Measurements from ENCODE around the gene ZFAND2B. TPM values are rescaled to one million over a fixed set of nuclear protein-coding genes. Genes with fewer than 3 reads are reported as not detected.
A peak's percentile ranks its signal among the peaks of the same experiment; 100 is the strongest.

Gene ZFAND2B
- total RNA-seq, 1 experiment from 2014 or later = 61.0 TPM

- ChIA-PET POLR2A (interaction anchor here (6.3 kb wide), 1 partner anchor 14 kb away, joined by 127 read pairs; the partner anchor contains the start of genes ANKZF1 and ATG9A), CTCF (interaction anchor here (5.2 kb wide), 1 partner anchor 80 kb away, joined by 24 read pairs; no protein-coding TSS in a partner anchor)
- H3K36me3 Mint-ChIP-seq (ENCODE audit: insufficient read depth, unreplicated experiment) = peaks cover 54% of the 10 kb centered on the region
- no peak overlapping the region for H3K4me3 Mint-ChIP-seq (ENCODE audit: unreplicated experiment)
- intact Hi-C loops (cut with micrococcal nuclease) = no loop called here
- H3K9me3 Mint-ChIP-seq (ENCODE audit: unreplicated experiment) = no peaks in the 10 kb centered on the region
- H3K27ac Mint-ChIP-seq (ENCODE audit: low read depth, unreplicated experiment) = no peak overlapping the region
- H3K4me1 Mint-ChIP-seq (ENCODE audit: insufficient read depth, unreplicated experiment) = no peaks in the 10 kb centered on the region
- no TSS peak for BruUV-seq (replicated peaks)
- DNase-seq (ENCODE audit: unreplicated experiment) = no peak
- no peak for TF ChIP-seq CTCF (IDR thresholded peaks at IDR 0.05; ENCODE audit: unreplicated experiment)
- no peaks in the 10 kb centered on the region for H3K27me3 Mint-ChIP-seq (ENCODE audit: insufficient read depth, unreplicated experiment)
These were observed 8.2 kb downstream of the ZFAND2B start for GRCh38 chr2:219214786-219215185.

- no peak overlapping the region for H3K27ac Mint-ChIP-seq (ENCODE audit: low read depth, unreplicated experiment)
- no peaks in the 10 kb centered on the region for H3K9me3 Mint-ChIP-seq (ENCODE audit: unreplicated experiment)
- TF ChIP-seq CTCF (IDR thresholded peaks at IDR 0.05; ENCODE audit: unreplicated experiment) = no peak
- ChIA-PET POLR2A (interaction anchor here (2.4 to 6.3 kb wide), 4 partner anchors 9 to 36 kb away, joined by 18 to 127 read pairs (median 62); partner anchors contain the start of genes ANKZF1, ATG9A, GLB1L and STK16), CTCF (interaction anchor here (0.6 to 5.2 kb wide), 6 partner anchors 10 to 79 kb away, joined by 3 to 24 read pairs (median 4); no protein-coding TSS in a partner anchor)
- H3K27me3 Mint-ChIP-seq (ENCODE audit: insufficient read depth, unreplicated experiment) = no peaks in the 10 kb centered on the region
- no peaks in the 10 kb centered on the region for H3K4me1 Mint-ChIP-seq (ENCODE audit: insufficient read depth, unreplicated experiment)
- H3K36me3 Mint-ChIP-seq (ENCODE audit: insufficient read depth, unreplicated experiment) = peaks cover 42% of the 10 kb centered on the region
- intact Hi-C loops (cut with micrococcal nuclease) = no loop called here
- no TSS peak for BruUV-seq (replicated peaks)
- DNase-seq (ENCODE audit: unreplicated experiment) = no peak
- H3K4me3 Mint-ChIP-seq (ENCODE audit: unreplicated experiment) = no peak overlapping the region
These were observed 9.4 kb downstream of the ZFAND2B start for GRCh38 chr2:219215871-219216534.

DNA sequence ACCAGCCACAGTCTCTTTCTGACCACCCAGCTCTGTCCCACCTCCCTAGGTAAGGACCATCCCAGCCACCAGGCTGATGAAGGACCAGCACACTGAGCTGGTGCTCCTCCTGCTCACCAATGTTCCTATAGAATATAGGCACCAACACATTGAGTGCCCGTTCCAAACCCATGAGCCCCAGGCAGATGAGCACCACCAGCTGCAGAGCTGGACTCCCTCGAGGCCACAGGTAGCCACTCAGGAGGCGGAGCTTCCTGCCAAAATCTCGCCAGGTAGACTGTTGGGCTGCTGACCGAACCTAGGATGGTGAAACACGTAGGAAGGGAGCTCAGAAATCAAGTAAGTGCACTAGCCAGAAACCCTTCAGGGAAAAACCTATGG, 9.9 kb downstream of the ZFAND2B start:
- Mint-ChIP-seq H3K36me3 (ENCODE audit: insufficient read depth, unreplicated experiment) (peaks cover 37% of the 10 kb centered on the region), H3K4me3 (ENCODE audit: unreplicated experiment) (peak overlapping the region; percentile 48), H3K27me3 (ENCODE audit: insufficient read depth, unreplicated experiment) (no peaks in the 10 kb centered on the region), H3K4me1 (ENCODE audit: insufficient read depth, unreplicated experiment) (no peaks in the 10 kb centered on the region), H3K27ac (ENCODE audit: low read depth, unreplicated experiment) (peak overlapping the region; percentile 83), H3K9me3 (ENCODE audit: unreplicated experiment) (no peaks in the 10 kb centered on the region)
- TF ChIP-seq CTCF (IDR thresholded peaks at IDR 0.05; ENCODE audit: unreplicated experiment) = no peak
- POLR2A ChIA-PET = interaction anchor here (2.4 to 6.3 kb wide), 5 partner anchors 9 to 40 kb away, joined by 18 to 127 read pairs (median 60); partner anchors contain the start of genes ANKZF1, ATG9A, CNPPD1 and GLB1L
- CTCF ChIA-PET = interaction anchor here (0.6 to 5.2 kb wide), 7 partner anchors 10 to 84 kb away, joined by 3 to 24 read pairs (median 5); no protein-coding TSS in a partner anchor
- BruUV-seq (replicated peaks) = no TSS peak
- intact Hi-C loops (cut with micrococcal nuclease) = no loop called here
- no peak for DNase-seq (ENCODE audit: unreplicated experiment)

DNA sequence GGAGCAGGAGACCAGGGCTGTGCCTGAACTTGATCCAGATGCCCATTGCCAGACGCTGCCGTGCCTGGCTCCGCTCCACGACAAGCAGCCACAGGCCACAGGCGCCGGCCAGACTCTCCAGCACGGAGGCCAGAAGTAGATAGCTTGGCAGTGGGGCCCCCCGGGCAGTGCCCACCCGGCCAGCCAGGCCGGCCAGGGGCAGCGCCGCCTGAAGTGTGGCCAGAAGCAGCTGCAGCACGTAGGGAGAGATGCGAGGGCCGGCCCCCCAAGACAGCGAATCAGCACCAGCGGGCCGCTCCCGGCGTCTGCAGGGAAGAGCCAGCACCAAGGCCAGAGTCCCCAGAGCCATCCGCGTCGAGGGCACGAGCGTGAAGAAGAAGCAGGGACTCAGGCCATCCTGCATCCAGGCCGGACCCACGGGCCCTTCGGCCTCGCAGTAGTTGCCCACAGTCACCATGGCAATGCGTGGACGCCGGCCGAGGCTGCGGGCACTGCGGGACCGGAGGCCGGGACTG, 11.7 kb downstream of the ZFAND2B start:
- DNase-seq (ENCODE audit: unreplicated experiment) = peak; percentile 66
- intact Hi-C loops (cut with micrococcal nuclease) = loop anchor here (2.0 kb wide), 2 partner anchors 35 to 81 kb away; partner anchors contain the start of genes TUBA4A and TUBA4B
- Mint-ChIP-seq H3K4me1 (ENCODE audit: insufficient read depth, unreplicated experiment) (no peaks in the 10 kb centered on the region), H3K27ac (ENCODE audit: low read depth, unreplicated experiment) (peak overlapping the region; percentile 83), H3K9me3 (ENCODE audit: unreplicated experiment) (no peaks in the 10 kb centered on the region), H3K27me3 (ENCODE audit: insufficient read depth, unreplicated experiment) (no peaks in the 10 kb centered on the region), H3K4me3 (ENCODE audit: unreplicated experiment) (peak overlapping the region; percentile 82), H3K36me3 (ENCODE audit: insufficient read depth, unreplicated experiment) (peaks cover 41% of the 10 kb centered on the region)
- POLR2A ChIA-PET = interaction anchor here (1.0 to 6.3 kb wide), 18 partner anchors 10 to 169 kb away, joined by 3 to 127 read pairs (median 6); partner anchors contain the start of genes ANKZF1, ATG9A, CNPPD1 and DNAJB2
- CTCF ChIA-PET = interaction anchor here (0.7 to 5.2 kb wide), 10 partner anchors 9 to 200 kb away, joined by 3 to 24 read pairs (median 4); partner anchors contain the start of gene TUBA4B
- no TSS peak for BruUV-seq (replicated peaks)
- TF ChIP-seq CTCF (IDR thresholded peaks at IDR 0.05; ENCODE audit: unreplicated experiment) = no peak
